HepG2 (cell line): Measurements from ENCODE around the gene TTC6. TPM values are rescaled to one million over a fixed set of nuclear protein-coding genes. Genes with fewer than 3 reads are reported as not detected.

Experiments
- FOXP1 ChIP-seq, 2 experiments: fragments of 450-650 bp in 1 of 2; IDR thresholded peaks; 2 replicates each; pipeline ENCODE4 v1.6.1; 2017 to 2018; ENCODE audit warnings: antibody characterized with exemption in 1 of 2
- GTF2F1 ChIP-seq: fragments of 150-350 bp; IDR thresholded peaks from 2 replicates; pipeline ENCODE4 v1.6.1; 2014; ENCODE audit warnings: low read length
- NPAS2 ChIP-seq: sonication (generic); formaldehyde crosslinking; IDR thresholded peaks from 2 replicates; pipeline ENCODE4 v1.8.0; 2022; ENCODE audit warnings: mild to moderate bottlenecking, missing genetic modification reagents, borderline replicate concordance
- PAWR ChIP-seq: sonication (generic); formaldehyde crosslinking; IDR thresholded peaks from 2 replicates; pipeline ENCODE4 v1.4.0; 2020; ENCODE audit warnings: missing genetic modification reagents, mild to moderate bottlenecking, borderline replicate concordance
- POLR2G ChIP-seq: fragments of 200-400 bp; formaldehyde crosslinking; IDR thresholded peaks from 2 replicates; pipeline ENCODE4 v1.6.1; 2018; ENCODE audit warnings: mild to moderate bottlenecking, low read depth, low read length, moderate library complexity
- RAD51 ChIP-seq: fragments of 450-650 bp; IDR thresholded peaks from 2 replicates; pipeline ENCODE4 v1.6.1; 2016; ENCODE audit warnings: borderline replicate concordance
- SNAI1 ChIP-seq: sonication (generic); formaldehyde crosslinking; IDR thresholded peaks from 2 replicates; pipeline ENCODE4 v1.5.0; 2020; ENCODE audit warnings: mild to moderate bottlenecking, missing genetic modification reagents, borderline replicate concordance
- SOX6 ChIP-seq, 2 experiments: fragments of 450-650 bp in 1 of 2; sonication (generic) in 1 of 2; formaldehyde crosslinking in 1 of 2; IDR thresholded peaks; 2 replicates each; pipeline versions ENCODE4 v1.4.0 to v1.6.1; 2017 to 2020; ENCODE audit warnings: antibody characterized with exemption in 1 of 2, mild to moderate bottlenecking in 1 of 2, missing genetic modification reagents in 1 of 2
- TEAD3 ChIP-seq: optimal IDR thresholded peaks from 2 replicates; pipeline ENCODE3; 2016; ENCODE audit warnings: borderline replicate concordance
- ZFP37 ChIP-seq: sonication (generic); formaldehyde crosslinking; IDR thresholded peaks from 2 replicates; pipeline ENCODE4 v1.4.0; 2020; ENCODE audit warnings: missing genetic modification reagents, borderline replicate concordance
- ZFX ChIP-seq: sonication (generic); formaldehyde crosslinking; IDR thresholded peaks from 2 replicates; pipeline ENCODE4 v1.4.0; 2020; ENCODE audit warnings: mild to moderate bottlenecking, low read depth, missing genetic modification reagents, moderate library complexity
- ZNF121 ChIP-seq: sonication (generic); formaldehyde crosslinking; IDR thresholded peaks from 2 replicates; pipeline ENCODE4 v1.5.0; 2020; ENCODE audit warnings: mild to moderate bottlenecking, missing genetic modification reagents
- ZNF224 ChIP-seq: sonication (generic); formaldehyde crosslinking; IDR thresholded peaks from 2 replicates; pipeline ENCODE4 v1.5.0; 2020; ENCODE audit warnings: mild to moderate bottlenecking, missing genetic modification reagents
- ZNF333 ChIP-seq: sonication (generic); formaldehyde crosslinking; IDR thresholded peaks from 2 replicates; pipeline ENCODE4 v1.4.0; 2020; ENCODE audit warnings: mild to moderate bottlenecking, missing genetic modification reagents, borderline replicate concordance
- ZNF350 ChIP-seq: sonication (generic); formaldehyde crosslinking; IDR thresholded peaks from 2 replicates; pipeline ENCODE4 v1.4.0; 2020; ENCODE audit warnings: mild to moderate bottlenecking, low read depth, missing genetic modification reagents, borderline replicate concordance
- ZNF430 ChIP-seq: sonication (generic); formaldehyde crosslinking; IDR thresholded peaks from 2 replicates; pipeline ENCODE4 v1.9.0; 2021; ENCODE audit warnings: mild to moderate bottlenecking, missing genetic modification reagents
- ZNF546 ChIP-seq: sonication (generic); formaldehyde crosslinking; conservative IDR thresholded peaks from 2 replicates; pipeline ENCODE4 v1.8.1; 2023; ENCODE audit warnings: mild to moderate bottlenecking, missing genetic modification reagents
- polyA plus RNA-seq, 8 experiments: library from polyadenylated mRNA; depleted of rRNA in 3 of 8; stranded (reverse) in 7 of 8; unstranded in 1 of 8; fragments of >200 nt; fragmentation: Illumina TruSeq in 4 of 8; extraction: Trizol in 4 of 8; gene quantifications; 2 replicates each; pipeline versions ENCODE4 v1.2.1 to v1.2.3, GENCODE V29; 2011 to 2016; ENCODE audit warnings: low read depth in 4 of 8, missing spikeins in 1 of 8, mixed read lengths in 1 of 8; ENCODE audit not compliant: insufficient read depth in 1 of 8
- total RNA-seq, 5 experiments: library from RNA; depleted of rRNA; stranded (reverse); fragments of >200 nt; fragmentation: Illumina TruSeq; extraction: Trizol; gene quantifications; 2 replicates each; pipeline ENCODE4 v1.2.3, GENCODE V29; 2016; ENCODE audit warnings: low read depth in 1 of 5
- TF ChIP-seq, protein P1 (sequence below): sonication (generic); formaldehyde crosslinking; conservative IDR thresholded peaks from 2 replicates; pipeline ENCODE4 v1.4.0; 2020; ENCODE audit warnings: missing genetic modification reagents
- TF ChIP-seq, protein P2 (sequence below), 2 experiments: fragments of 450-650 bp in 1 of 2; sonication (generic) in 1 of 2; formaldehyde crosslinking; IDR thresholded peaks; 2 replicates each; pipeline versions ENCODE4 v1.5.0 to v1.8.0; 2020 to 2022; ENCODE audit warnings: mild to moderate bottlenecking in 1 of 2, missing genetic modification reagents in 1 of 2
- TF ChIP-seq, protein P3 (sequence below): sonication (generic); formaldehyde crosslinking; IDR thresholded peaks from 2 replicates; pipeline ENCODE4 v1.4.0; 2020; ENCODE audit warnings: missing genetic modification reagents
- TF ChIP-seq, protein P4 (sequence below): sonication (generic); formaldehyde crosslinking; conservative IDR thresholded peaks from 2 replicates; pipeline ENCODE4 v1.4.0; 2020; ENCODE audit warnings: missing genetic modification reagents
- TF ChIP-seq, protein P5 (sequence below): IDR thresholded peaks from 2 replicates; pipeline ENCODE4 v1.6.1; 2016; ENCODE audit warnings: missing genetic modification reagents, missing compliant biosample characterization

TTC6 gene
- total and polyA plus RNA-seq, 2 of the 13 experiments (the other 11 are each of a cell fraction or from before 2014, with no cell fraction given) = 9.3 to 27.4 TPM

DNA sequence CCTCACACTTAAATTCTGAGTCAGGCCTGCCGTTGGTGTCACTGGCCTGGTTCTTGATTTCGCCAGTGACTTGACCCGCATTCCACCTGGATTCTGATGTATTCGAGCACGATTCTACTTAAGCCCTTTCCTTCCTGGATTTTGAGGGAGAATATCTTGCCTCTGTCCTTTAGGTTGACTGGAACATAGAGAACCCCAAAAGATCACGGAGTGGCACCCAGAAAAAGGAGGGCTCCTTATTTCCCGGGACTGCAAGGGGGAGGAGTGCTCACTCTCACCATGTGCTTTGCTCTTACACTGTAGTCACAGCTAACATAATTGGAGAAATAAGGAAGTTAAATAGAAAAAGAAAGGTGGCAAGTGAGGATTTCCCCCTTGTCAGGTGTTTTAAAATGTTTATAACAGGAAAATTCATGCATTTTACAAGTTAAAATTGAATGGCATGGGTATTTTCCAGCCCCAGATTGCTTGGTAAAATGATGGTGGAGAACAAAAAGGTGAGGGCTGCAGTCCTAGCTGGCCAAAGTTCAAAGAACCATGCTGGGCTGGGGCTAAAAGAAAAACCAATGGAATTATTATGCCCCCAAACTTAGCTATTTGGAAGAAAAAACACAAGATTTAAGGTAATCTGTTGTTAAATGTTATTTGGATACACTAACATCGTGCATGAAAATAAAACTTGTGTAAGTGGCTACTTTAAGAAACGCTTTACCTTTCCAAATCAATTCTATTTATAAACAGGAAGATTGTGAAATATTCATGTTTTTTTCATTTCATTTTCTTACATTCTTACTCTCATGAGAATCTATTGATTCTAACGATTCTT is 9.2 kb upstream of the TTC6 start (continued):
- TF ChIP-seq, protein P1, sequence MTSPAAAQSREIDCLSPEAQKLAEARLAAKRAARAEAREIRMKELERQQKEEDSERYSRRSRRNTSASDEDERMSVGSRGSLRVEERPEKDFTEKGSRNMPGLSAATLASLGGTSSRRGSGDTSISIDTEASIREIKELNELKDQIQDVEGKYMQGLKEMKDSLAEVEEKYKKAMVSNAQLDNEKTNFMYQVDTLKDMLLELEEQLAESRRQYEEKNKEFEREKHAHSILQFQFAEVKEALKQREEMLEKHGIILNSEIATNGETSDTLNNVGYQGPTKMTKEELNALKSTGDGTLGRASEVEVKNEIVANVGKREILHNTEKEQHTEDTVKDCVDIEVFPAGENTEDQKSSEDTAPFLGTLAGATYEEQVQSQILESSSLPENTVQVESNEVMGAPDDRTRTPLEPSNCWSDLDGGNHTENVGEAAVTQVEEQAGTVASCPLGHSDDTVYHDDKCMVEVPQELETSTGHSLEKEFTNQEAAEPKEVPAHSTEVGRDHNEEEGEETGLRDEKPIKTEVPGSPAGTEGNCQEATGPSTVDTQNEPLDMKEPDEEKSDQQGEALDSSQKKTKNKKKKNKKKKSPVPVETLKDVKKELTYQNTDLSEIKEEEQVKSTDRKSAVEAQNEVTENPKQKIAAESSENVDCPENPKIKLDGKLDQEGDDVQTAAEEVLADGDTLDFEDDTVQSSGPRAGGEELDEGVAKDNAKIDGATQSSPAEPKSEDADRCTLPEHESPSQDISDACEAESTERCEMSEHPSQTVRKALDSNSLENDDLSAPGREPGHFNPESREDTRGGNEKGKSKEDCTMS = no peak
- TF ChIP-seq, protein P2, sequence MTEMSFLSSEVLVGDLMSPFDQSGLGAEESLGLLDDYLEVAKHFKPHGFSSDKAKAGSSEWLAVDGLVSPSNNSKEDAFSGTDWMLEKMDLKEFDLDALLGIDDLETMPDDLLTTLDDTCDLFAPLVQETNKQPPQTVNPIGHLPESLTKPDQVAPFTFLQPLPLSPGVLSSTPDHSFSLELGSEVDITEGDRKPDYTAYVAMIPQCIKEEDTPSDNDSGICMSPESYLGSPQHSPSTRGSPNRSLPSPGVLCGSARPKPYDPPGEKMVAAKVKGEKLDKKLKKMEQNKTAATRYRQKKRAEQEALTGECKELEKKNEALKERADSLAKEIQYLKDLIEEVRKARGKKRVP (CRISPR knock-in tag; IDR thresholded peaks at IDR 0.05) = no peak
- TF ChIP-seq ZNF350 (no peak), ZNF430 (CRISPR knock-in tag) (no peak), SNAI1 (CRISPR knock-in tag) (0 out of 2 replicates have a peak, but pooled peaks have one; percentile 36), ZFP37 (CRISPR knock-in tag) (no peak), ZNF333 (CRISPR knock-in tag) (no peak), NPAS2 (CRISPR knock-in tag) (no peak), PAWR (CRISPR knock-in tag) (no peak), RAD51 (no peak), ZFX (no peak), FOXP1 (IDR thresholded peaks at IDR 0.05) (no peak), FOXP1 (CRISPR knock-in tag; IDR thresholded peaks at IDR 0.05) (no peak), ZNF121 (CRISPR knock-in tag) (no peak), POLR2G (peak; percentile 48; the same call in 1 of the 2 replicates), GTF2F1 (no peak), ZNF224 (no peak), TEAD3 (CRISPR knock-in tag) (peak; percentile 70), SOX6 (IDR thresholded peaks at IDR 0.05) (no peak), SOX6 (CRISPR knock-in tag; IDR thresholded peaks at IDR 0.05) (peak; percentile 48; the same call in 1 of the 2 replicates), ZNF546 (no peak)
- TF ChIP-seq, protein P3, sequence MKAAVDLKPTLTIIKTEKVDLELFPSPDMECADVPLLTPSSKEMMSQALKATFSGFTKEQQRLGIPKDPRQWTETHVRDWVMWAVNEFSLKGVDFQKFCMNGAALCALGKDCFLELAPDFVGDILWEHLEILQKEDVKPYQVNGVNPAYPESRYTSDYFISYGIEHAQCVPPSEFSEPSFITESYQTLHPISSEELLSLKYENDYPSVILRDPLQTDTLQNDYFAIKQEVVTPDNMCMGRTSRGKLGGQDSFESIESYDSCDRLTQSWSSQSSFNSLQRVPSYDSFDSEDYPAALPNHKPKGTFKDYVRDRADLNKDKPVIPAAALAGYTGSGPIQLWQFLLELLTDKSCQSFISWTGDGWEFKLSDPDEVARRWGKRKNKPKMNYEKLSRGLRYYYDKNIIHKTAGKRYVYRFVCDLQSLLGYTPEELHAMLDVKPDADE (CRISPR knock-in tag) = peak; percentile 59; the same call in 1 of the 2 replicates
- TF ChIP-seq, protein P4, sequence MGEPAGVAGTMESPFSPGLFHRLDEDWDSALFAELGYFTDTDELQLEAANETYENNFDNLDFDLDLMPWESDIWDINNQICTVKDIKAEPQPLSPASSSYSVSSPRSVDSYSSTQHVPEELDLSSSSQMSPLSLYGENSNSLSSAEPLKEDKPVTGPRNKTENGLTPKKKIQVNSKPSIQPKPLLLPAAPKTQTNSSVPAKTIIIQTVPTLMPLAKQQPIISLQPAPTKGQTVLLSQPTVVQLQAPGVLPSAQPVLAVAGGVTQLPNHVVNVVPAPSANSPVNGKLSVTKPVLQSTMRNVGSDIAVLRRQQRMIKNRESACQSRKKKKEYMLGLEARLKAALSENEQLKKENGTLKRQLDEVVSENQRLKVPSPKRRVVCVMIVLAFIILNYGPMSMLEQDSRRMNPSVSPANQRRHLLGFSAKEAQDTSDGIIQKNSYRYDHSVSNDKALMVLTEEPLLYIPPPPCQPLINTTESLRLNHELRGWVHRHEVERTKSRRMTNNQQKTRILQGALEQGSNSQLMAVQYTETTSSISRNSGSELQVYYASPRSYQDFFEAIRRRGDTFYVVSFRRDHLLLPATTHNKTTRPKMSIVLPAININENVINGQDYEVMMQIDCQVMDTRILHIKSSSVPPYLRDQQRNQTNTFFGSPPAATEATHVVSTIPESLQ = no peak
- TF ChIP-seq, protein P5, sequence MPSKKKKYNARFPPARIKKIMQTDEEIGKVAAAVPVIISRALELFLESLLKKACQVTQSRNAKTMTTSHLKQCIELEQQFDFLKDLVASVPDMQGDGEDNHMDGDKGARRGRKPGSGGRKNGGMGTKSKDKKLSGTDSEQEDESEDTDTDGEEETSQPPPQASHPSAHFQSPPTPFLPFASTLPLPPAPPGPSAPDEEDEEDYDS (CRISPR knock-in tag) = no peak; the same call in 1 of the 2 replicates
